MM.1S (cell line): Measurements from ENCODE around the gene MYRF.

Experiments
- DNase-seq: peaks from one replicate; pipeline ENCODE4 v3.0.0-alpha.2; 2015
- H2AFZ ChIP-seq: fragments of 300-600 bp; sonication (generic); 2 replicates; pipeline ENCODE4 v1.6.0; 2016; ENCODE audit warnings: antibody characterized with exemption, low read length
- H3F3A ChIP-seq: fragments of 300-600 bp; sonication (generic); 2 replicates; pipeline ENCODE4 v1.6.1; 2016; ENCODE audit warnings: mild to moderate bottlenecking, antibody characterized with exemption, low read length, moderate library complexity, mixed read lengths; ENCODE audit not compliant: insufficient read depth
- H3K27ac ChIP-seq: fragments of 300-600 bp; sonication (generic); 2 replicates; pipeline ENCODE4 v1.5.1; 2016; ENCODE audit warnings: mild to moderate bottlenecking, low read length
- H3K27me3 ChIP-seq: fragments of 300-600 bp; sonication (generic); replicated peaks from 2 replicates; pipeline ENCODE4 v1.6.0; 2016; ENCODE audit warnings: low read length; ENCODE audit not compliant: insufficient read depth
- H3K36me3 ChIP-seq: fragments of 300-600 bp; sonication (generic); replicated peaks from 2 replicates; pipeline ENCODE4 v1.6.1; 2016; ENCODE audit warnings: mild to moderate bottlenecking, low read length, mixed read lengths; ENCODE audit not compliant: insufficient read depth
- H3K4me1 ChIP-seq: fragments of 300-600 bp; sonication (generic); 2 replicates; pipeline ENCODE4 v1.6.1; 2016; ENCODE audit warnings: low read length, mixed read lengths
- H3K4me2 ChIP-seq: fragments of 300-600 bp; sonication (generic); 2 replicates; pipeline ENCODE4 v1.6.0; 2016; ENCODE audit warnings: low read depth, low read length
- H3K4me3 ChIP-seq: fragments of 300-600 bp; sonication (generic); 2 replicates; pipeline ENCODE4 v1.5.1; 2016; ENCODE audit warnings: low read length, mixed read lengths
- H3K79me2 ChIP-seq: fragments of 300-600 bp; sonication (generic); 2 replicates; pipeline ENCODE4 v1.6.1; 2016; ENCODE audit warnings: mixed run types, low read length, mixed read lengths
- H3K9ac ChIP-seq: fragments of 300-600 bp; sonication (generic); 2 replicates; pipeline ENCODE4 v1.6.1; 2016; ENCODE audit warnings: low read length, mixed read lengths
- H3K9me2 ChIP-seq: fragments of 300-600 bp; sonication (generic); replicated peaks from 2 replicates; pipeline ENCODE4 v1.6.1; 2016; ENCODE audit warnings: mild to moderate bottlenecking, low read length, mixed read lengths; ENCODE audit not compliant: insufficient read depth
- H3K9me3 ChIP-seq: fragments of 300-600 bp; sonication (generic); replicated peaks from 2 replicates; pipeline ENCODE4 v1.6.1; 2016; ENCODE audit warnings: mild to moderate bottlenecking, low read length, mixed read lengths; ENCODE audit not compliant: insufficient read depth
- H4K20me1 ChIP-seq: fragments of 300-600 bp; sonication (generic); 2 replicates; pipeline ENCODE4 v1.6.1; 2016; ENCODE audit warnings: mild to moderate bottlenecking, low read length, moderate library complexity, mixed read lengths; ENCODE audit not compliant: insufficient read depth
- EZH2 ChIP-seq: fragments of 300-600 bp; sonication (generic); optimal IDR thresholded peaks from 2 replicates; pipeline ENCODE3; 2017; ENCODE audit warnings: low read depth, mild to moderate bottlenecking, antibody characterized with exemption, low read length, mixed read lengths
- EZH2phosphoT487 ChIP-seq: fragments of 300-600 bp; sonication (generic); IDR thresholded peaks from 2 replicates; pipeline ENCODE4 v1.6.1; 2018; ENCODE audit warnings: antibody characterized with exemption, low read length
- TF ChIP-seq, protein P1 (sequence below): fragments of 300-600 bp; sonication (generic); IDR thresholded peaks from 2 replicates; pipeline ENCODE4 v1.5.1; 2016; ENCODE audit warnings: antibody characterized with exemption, low read length, mixed read lengths

MYRF gene

DNA sequence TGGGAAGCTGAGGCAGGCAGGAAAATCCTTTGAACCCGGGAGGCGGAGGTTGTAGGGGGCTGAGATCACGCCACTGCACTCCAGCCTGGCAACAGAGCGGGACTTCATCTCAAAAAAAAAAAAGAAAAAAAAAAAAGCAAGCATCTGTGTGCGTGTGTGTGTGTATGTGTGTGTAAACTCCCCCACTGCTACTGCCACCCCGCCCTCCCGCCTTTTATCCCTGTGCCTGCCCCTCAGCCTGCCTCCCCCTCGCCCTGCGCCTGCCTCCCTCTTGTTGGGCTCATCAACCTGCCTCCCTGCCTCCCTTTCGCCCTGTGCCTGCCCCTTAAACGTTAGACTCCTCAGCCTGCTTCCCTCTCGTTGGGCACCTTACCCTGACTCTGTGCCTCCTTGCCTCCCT is 22.0 kb downstream of the MYRF start:
- no peak overlapping the region for H3K27ac ChIP-seq
- no peak overlapping the region for H3K4me3 ChIP-seq
- no peaks in the 10 kb centered on the region for H3K36me3 ChIP-seq
- no peaks in the 10 kb centered on the region for H3K4me1 ChIP-seq
- H3K4me2 ChIP-seq = no peak overlapping the region
- H3K79me2 ChIP-seq = no peaks in the 10 kb centered on the region
- H4K20me1 ChIP-seq = no peaks in the 10 kb centered on the region
- TF ChIP-seq EZH2phosphoT487 (no peak), EZH2 (no peak)
- TF ChIP-seq, protein P1, sequence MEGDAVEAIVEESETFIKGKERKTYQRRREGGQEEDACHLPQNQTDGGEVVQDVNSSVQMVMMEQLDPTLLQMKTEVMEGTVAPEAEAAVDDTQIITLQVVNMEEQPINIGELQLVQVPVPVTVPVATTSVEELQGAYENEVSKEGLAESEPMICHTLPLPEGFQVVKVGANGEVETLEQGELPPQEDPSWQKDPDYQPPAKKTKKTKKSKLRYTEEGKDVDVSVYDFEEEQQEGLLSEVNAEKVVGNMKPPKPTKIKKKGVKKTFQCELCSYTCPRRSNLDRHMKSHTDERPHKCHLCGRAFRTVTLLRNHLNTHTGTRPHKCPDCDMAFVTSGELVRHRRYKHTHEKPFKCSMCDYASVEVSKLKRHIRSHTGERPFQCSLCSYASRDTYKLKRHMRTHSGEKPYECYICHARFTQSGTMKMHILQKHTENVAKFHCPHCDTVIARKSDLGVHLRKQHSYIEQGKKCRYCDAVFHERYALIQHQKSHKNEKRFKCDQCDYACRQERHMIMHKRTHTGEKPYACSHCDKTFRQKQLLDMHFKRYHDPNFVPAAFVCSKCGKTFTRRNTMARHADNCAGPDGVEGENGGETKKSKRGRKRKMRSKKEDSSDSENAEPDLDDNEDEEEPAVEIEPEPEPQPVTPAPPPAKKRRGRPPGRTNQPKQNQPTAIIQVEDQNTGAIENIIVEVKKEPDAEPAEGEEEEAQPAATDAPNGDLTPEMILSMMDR = no peak
- H3K9me2 ChIP-seq = no peaks in the 10 kb centered on the region
- H3K9ac ChIP-seq = no peak overlapping the region
- no peaks in the 10 kb centered on the region for H3F3A ChIP-seq
- H2AFZ ChIP-seq = no peak overlapping the region
- H3K27me3 ChIP-seq = peaks cover 26% of the 10 kb centered on the region
- no peak for DNase-seq
- H3K9me3 ChIP-seq = no peaks in the 10 kb centered on the region

DNA sequence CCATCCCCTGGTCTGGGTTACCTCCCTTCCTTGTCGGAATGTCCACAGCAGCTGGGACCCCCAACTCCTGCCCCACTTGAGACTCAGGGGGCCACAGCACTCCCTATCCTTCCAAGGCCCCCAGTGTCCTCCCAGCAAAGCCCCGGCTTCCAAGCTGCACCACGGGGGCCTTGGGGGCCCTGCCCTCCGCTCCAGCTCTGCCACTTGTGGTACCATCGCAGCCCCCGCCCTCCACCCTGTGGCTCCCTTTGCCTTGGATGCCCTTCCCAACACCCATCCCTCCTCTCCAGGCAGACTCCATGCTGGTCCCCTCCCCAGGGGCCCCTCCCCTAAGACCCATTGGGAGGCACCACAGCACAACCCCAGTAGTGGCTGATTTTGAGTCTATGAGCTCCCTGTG is 22.7 kb downstream of the MYRF start:
- Histone ChIP-seq H3K9me2 (no peaks in the 10 kb centered on the region), H3K27me3 (peaks cover 26% of the 10 kb centered on the region), H3K4me1 (no peaks in the 10 kb centered on the region), H3K36me3 (no peaks in the 10 kb centered on the region), H3F3A (no peaks in the 10 kb centered on the region), H4K20me1 (no peaks in the 10 kb centered on the region), H3K9me3 (no peaks in the 10 kb centered on the region), H3K4me3 (no peak overlapping the region), H2AFZ (no peak overlapping the region), H3K4me2 (no peak overlapping the region), H3K9ac (no peak overlapping the region), H3K79me2 (no peaks in the 10 kb centered on the region), H3K27ac (no peak overlapping the region)
- no peak for TF ChIP-seq EZH2
- TF ChIP-seq, protein P1 = no peak
- TF ChIP-seq EZH2phosphoT487 = no peak
- DNase-seq = no peak

DNA sequence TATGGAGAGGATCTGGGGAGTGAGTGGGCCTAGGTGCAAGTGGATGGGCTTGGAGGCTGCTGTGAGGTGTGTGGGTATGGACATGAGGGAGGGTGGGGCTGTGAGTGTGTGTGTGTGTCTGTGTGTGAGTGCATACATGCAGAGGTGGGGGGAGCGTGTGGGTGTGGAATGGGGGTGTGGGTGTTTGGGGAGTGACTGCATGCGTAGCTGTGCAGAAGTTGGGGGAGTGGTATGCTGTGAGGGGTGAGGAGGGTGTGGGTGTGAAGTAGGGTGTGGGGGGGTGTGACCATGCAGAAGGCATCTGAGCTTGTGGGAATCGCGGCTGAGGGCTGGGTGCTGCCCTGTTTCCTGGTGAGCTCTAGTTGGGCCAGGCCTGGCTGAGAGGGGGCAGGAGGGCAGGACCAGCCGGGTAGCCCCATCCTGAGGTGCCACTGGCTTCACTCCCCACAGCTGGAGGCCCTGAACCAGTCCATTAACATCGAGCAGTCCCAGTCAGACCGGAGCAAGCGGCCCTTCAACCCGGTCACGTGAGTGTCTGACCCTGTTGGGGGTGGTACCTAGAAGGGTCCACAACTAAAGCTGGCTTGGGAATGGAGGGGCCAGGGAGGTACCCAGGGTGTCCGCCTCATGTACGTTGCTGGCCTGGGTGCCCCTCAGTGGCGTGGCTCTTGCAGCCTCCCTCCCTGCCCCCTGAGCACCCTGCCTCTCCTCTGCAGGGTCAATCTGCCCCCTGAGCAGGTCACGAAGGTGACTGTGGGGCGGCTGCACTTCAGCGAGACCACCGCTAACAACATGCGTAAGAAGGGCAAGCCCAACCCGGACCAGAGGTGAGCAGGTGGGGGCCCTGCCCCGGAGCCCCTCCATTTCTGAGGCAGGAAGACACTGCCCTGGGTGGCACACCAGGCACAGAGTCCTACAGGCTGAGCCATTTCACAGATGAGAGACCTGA is 23.4 kb downstream of the MYRF start:
- TF ChIP-seq EZH2 (no peak), EZH2phosphoT487 (no peak)
- TF ChIP-seq, protein P1 = no peak
- Histone ChIP-seq H3K9me2 (no peaks in the 10 kb centered on the region), H3K4me3 (no peak overlapping the region), H3K4me1 (no peaks in the 10 kb centered on the region), H3K4me2 (no peak overlapping the region), H2AFZ (no peak overlapping the region), H3K27ac (no peak overlapping the region), H3F3A (no peaks in the 10 kb centered on the region), H3K9ac (no peak overlapping the region), H3K9me3 (no peaks in the 10 kb centered on the region), H4K20me1 (no peaks in the 10 kb centered on the region), H3K27me3 (peaks cover 22% of the 10 kb centered on the region), H3K36me3 (no peaks in the 10 kb centered on the region), H3K79me2 (no peaks in the 10 kb centered on the region)
- no peak for DNase-seq
